GM19463 (cell line): ENCODE measurements around the gene ZNF552.
"Not testable (repeated sequence)": the region's sequence is repeated elsewhere in the genome, so short reads cannot be mapped to it uniquely, and the experiment has no call there.

Experiments
- ATAC-seq: cut with Tn5 transposase; IDR thresholded peaks from one replicate; pipeline ENCODE4 v1.9.1; 2021; ENCODE audit warnings: mild to moderate bottlenecking, moderate library complexity; ENCODE audit not compliant: unreplicated experiment

The ZNF552 gene

DNA sequence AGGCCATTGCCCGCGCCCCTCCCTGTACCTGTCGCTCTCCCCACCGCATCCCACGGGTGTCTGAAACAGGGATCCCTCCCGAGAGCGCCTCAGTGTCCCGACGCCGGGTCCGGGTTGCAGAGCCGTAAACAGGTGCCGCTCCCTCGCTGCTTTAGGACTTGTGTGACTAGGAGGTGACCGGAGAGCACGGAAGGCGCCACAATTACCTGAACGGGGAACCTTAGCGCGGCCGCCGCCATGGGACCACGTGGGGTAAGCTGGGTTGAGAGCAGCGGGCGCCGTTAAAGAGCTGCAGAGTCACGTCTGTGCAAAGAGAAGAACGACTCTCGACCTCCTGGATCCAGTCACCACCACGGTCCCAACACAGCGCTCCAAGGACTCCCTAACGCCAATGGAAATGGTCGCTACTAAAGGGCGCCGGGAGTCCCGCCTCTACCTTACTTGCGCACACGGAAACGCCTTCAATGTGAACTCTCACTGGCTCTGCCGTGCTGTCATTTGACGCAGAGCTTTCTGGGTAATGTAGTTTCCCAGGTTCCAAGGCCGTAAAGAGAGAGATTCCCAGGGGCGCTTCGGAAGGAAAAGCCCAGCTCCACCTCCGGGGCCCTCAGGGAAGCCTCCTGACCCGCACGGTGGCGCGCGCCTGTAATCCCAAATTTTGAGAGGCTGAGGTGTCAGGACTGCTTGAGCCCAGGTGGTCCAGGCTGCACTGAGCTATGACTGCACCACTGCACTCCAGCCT lies at the start of gene ZNF552:
ZNF552 (minus strand) TSS at position 409 of the 742 bp plus-strand sequence; CDS start at position 239, 170 bp downstream.
- peak; percentile 69 for ATAC-seq

DNA sequence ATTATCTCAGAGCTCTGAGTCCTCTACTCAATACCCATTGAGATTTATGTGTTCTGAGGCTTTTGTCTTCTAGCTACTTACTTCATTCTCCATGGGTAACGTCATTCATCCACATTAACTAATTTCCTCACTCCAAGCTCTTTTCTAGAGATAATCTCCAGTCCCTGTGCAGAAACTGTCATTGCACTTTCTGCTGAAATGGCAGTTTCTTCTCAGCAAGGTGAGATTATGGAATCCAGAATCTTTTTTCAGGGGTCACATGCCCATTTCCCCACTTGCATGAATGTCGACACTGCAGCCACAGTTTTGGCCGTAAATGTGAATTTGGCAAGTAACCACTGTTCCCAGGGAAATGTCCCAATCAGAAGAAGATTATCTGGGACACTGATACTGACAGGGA lies 47.6 kb upstream of the ZNF552 start:
- ATAC-seq: not testable (repeated sequence)

DNA sequence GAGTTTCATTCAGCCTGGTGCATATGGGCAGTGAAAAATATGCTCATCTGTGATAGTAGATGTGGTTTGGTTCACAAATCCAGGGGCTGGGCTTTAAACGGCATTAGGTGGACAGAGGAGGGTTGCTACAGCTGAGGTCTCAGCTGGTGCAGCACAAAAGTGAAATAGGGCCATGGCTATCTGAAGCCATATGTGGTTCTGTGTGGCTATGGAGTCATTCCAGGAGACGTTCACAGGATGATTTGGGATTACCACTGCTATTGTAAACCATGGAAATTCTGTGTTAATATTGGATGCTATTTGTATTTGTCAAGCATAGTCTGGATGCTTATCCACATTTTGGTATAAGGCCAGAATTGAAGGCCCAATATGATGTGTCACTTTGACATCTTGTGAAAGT lies 39.4 kb upstream of the ZNF552 start:
- ATAC-seq: not testable (repeated sequence)

DNA sequence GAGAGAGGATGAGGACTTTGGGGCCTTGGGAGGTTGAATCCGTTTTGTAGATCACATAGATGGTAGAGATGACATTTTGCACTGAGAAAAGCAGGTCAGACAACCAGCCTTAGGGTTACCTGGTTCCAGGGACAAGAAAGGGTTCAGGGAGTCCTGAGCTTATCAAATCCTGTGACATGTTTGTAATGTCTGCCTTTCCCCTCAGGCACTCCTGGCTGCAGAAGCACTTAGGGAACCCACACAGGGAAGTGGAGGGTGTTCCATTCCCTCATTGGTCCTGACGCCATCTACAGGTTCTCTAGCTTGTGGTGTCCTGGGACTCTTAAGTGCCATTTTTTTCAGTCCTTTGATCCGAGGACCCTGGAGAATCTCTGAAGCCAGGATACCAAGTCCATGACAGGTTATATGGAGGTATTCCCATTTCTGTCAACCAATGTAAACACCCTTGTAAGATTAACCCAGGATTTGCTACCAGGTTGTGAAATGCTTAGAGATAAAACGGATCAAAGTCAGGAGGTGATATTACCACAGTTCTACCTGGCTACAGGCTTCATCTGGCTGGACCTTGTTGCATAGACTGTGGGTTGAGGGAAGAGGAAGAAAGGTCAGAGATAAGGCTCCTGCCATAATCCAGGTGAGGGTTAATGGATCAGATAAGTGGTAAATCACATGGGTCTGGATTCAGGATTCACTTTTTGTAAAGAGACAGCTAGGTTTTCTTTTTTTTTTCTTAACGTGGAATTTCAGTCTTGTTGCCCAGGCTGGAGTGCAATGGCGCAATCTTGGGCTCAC lies 37.3 kb upstream of the ZNF552 start:
- ATAC-seq: not testable (repeated sequence)

DNA sequence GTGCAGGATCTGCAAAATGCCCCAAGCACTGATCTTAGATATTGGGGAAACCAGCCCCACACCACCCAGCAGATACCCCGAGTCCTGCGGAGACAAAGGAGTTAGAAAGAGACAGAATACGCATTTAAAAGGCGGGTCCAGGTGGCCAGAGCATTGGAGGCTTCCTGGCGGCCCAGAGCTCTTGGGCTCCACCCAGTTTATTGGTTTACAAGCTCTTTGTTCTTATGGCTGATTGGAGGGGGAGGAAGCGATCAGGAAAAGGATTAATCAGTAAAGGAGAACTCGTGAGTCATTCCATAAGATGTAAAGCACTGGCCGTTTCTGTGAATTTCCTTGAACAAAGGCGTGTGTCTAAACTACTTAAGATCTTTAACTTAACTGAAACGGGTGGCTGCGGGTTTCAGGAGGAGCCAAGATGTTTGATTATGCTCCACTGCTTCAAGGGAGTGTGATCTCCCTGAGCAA lies 35.9 kb upstream of the ZNF552 start:
- ATAC-seq: no peak

DNA sequence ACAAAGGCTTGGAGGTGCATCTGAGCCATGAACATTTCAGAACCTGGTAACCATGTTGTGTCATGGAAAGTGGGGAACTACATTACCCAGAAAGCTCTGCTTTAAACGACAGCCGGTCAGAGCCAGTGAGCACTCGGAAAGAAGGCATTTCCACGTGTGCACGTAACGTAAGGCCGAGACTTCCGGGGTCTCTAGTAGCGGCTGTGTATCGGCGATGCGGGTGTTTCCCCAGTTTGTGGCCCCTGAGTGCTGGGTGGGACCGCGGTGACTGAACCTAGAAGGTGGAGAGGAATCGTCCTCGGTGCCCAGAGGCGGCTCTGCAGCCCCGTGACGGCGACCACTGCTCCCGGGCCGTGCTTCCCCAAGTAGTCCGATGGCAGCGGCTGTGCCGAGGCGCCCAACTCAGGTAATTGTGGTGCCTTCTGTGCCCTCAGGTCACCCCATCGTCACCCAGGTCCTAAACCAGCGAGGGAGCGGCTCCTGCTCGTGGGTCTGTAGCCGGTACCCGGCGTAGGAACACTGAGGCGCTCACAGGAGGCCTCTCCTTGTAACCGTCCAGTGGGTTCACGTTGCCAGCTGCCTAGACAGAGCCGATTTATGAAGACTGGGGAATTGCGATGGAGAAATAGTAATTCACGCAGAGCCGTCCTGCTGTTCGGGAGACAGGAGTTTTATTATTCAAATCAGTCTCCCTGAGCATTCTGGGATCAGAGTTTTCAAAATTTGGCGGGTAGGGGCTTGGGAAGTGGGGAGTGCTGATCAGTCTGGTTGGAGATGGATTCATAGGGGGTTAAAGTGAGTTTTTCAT lies 35.2 kb upstream of the ZNF552 start, which contains the start of gene ZNF587:
ZNF587 (plus strand) TSS at position 194 of the 808 bp plus-strand sequence; CDS start at position 374, 180 bp downstream.
- ATAC-seq: peak; percentile 97

DNA sequence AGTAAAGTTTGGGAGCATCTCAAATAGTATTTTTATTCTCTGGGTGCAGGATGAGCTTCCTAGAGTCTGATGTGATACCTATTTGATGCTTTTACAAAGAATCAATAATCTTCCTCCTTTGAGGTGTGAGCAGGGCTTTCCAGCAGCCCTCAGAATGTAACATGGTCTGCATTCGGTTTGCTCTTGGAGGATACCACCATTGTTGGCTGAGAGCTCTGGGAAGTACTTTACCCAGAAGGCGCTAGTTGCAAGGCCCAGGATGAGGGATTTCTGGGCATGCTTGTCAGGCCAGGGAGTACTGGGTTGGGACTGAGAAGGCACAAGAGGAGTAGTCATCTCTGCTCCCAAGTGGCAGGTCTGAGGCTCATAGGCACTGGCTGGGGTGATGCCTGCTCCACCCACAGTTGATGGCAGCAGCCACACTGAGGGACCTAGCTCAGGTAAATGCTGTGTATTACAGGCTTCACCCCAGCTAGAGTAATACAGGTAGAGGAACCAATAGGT lies 34.5 kb upstream of the ZNF552 start:
- ATAC-seq: peak; percentile 6

DNA sequence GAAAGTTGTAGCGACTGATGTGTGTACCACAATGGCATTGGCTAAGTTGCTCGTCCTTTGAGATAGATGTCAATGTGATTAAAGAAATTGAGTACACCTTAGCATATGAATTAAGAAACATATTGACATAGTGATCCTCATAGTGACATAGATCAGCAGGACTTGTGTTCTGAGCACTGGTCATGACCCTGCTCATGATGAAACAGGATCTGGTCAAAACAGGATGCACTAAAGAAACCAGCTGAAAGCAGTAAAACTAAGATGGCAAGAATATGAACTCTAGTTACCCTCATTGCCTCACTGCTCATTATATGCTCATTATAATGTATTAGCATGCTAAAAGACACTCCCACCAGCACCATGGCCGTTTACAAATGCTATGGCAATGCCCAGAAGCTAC lies 32.5 kb upstream of the ZNF552 start:
- ATAC-seq: not testable (repeated sequence)

DNA sequence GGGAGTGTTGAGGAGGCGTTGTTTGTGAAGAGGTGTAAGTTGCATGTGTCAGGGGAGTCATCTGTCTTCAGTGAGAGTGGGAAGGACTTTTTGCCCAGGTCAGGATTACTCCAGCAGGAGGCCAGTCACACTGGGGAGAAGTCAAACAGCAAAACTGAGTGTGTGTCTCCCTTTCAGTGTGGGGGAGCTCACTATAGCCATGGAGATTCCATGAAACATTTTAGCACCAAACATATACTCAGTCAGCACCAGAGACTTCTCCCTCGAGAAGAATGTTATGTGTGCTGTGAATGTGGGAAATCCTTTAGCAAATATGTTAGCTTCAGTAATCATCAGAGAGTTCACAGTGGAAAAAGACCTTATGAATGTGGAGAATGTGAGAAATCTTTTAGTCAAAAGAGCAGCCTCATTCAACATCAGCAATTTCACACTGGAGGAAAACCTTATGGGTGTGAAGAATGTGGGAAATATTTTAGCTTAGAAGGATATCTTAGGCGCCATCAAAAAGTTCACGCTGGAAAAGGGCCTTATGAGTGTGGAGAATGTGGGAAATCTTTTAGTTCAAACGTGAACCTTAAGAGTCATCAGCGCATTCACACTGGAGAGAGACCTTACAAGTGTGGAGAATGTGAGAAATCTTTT lies 26.5 kb upstream of the ZNF552 start:
- no peak for ATAC-seq

DNA sequence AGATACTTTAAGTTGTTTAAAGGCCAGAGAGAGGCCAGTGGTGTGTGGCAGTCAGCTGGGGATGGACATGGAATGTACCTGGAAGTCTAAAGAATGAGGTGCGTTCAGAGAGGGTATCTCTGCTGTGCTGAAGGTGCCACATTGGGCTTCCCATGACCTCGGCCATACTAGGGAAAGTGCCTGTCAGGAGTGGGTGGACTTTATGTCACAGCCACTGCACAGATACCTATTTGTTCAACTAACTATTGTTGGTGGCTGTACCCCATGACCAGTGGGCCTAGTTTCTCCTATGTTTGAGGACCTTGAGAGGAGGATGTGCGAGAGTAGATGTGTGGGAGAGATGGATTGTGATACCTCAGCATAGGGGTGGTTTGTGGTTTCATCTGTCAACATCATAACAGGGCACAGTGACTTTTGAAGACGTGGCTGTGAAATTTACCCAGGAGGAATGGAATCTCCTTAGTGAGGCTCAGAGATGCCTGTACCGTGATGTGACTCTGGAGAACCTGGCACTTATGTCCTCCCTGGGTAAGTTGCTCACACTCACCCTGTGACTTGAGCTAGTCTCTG lies 24.0 kb upstream of the ZNF552 start:
- ATAC-seq: not testable (repeated sequence)

DNA sequence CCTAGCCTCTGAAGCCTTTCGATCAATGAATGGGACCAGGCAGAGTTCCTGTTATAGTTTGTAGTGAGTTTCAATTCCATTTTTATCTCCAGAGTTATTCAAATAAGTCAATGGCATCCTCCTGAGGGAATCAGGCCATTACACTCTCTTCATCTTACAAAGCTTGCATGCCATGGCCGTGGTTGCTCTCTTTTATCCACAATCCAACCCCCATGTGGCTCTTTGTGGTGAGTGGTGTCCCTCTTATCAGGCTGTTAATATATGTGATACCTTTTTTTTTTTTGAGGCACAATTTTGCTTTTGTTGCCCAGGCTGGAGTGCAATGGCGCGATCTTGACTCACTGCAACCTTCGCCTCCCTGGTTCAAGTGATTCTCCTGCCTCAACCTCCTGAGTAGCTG lies 22.3 kb upstream of the ZNF552 start:
- not testable (repeated sequence) for ATAC-seq

DNA sequence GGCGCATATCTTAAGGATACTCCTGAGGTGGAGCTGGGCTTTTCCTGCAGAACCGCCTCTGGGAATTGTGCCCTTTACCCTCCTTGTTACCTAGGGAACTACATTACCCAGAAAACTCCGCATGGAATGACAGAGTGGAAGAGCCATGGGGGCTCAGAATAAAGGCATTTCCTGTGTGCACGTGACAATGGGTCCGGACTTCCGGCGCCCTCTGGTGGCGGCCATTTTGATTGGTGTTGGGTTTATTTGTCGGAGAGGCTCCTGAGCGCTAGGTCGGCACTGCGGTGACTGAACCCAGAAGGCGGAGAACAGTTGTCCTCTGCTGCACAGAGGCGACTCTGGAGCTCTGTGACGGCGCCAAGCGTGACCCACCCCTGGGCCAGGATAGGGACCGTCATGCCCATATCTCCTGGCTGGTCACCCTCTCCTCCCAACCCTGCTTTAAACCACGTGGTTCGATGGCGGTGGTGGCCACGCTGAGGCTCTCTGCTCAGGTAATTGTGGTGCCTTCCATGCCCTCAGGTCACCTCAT lies 15.4 kb upstream of the ZNF552 start, which contains the start of gene ZNF587B:
ZNF587B (plus strand) TSS at position 229 of the 532 bp plus-strand sequence; CDS start at position 459, 230 bp downstream.
- no peak for ATAC-seq

DNA sequence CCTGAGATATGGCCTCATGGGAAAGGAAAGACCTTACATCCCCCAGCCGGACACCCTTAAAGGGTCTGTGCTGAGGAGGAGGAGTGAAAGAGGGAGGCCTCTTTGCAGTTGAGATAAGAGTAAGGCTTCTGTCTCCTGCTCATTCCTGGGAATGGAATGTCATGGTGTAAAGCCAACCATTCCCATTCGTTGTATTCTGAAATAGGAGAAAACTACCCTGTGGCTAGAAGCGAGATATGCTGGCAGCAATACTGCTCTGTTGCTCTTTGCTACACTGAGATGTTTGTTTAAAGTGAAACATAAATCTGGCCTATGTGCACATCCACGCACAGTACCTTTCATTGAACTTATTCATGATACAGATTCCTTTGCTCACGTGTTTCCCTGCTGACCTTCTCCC lies 14.6 kb upstream of the ZNF552 start:
- ATAC-seq: no peak

DNA sequence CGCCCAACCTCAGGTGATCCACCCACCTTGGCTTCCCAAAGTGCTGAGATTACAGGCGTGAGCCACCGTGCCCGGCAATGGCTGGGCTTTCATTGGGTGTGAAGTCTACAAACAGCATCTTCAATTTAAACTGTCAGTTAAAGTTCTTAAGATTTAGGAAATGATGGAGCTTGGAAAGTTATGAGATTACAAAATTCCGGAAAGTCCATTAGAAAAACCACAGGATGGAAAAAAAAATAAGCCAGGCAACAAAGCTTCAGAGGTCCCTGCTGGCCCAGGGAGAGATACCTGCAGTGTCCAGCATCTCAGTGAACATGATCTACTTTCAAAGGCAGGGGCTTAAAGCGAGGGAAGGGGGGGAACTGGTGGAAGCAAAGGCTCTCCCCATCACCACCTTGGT lies 10.8 kb upstream of the ZNF552 start:
- no peak for ATAC-seq

DNA sequence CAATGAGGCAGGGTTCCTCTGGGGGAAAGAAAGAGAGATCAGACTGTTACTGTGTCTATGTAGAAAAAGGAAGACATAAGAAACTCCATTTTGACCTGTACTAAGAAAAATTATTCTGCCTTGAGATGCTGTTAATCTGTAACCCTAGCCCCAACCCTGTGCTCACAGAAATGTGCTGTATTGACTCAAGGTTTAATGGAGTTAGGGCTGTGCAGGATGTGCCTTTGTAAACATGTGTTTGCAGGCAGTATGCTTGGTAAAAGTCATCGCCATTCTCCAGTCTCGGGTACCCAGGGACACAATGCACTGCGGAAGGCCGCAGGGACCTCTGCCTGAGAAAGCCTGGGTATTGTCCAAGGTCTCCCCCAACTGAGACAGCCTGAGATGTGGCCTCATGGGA lies 8.9 kb upstream of the ZNF552 start:
- ATAC-seq: not testable (repeated sequence)

DNA sequence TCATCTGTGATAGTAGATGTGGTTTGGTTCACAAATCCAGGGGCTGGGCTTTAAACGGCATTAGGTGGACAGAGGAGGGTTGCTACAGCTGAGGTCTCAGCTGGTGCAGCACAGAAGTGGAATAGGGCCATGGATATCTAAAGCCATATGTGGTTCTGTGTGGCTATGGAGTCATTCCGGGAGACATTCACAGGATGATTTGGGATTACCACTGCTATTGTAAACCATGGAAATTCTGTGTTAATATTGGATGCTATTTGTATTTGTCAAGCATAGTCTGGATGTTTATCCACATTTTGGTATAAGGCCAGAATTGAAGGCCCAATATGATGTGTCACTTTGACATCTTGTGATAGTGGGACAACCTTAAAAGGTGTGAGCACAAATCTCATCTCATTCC lies 8.4 kb upstream of the ZNF552 start:
- ATAC-seq: not testable (repeated sequence)

DNA sequence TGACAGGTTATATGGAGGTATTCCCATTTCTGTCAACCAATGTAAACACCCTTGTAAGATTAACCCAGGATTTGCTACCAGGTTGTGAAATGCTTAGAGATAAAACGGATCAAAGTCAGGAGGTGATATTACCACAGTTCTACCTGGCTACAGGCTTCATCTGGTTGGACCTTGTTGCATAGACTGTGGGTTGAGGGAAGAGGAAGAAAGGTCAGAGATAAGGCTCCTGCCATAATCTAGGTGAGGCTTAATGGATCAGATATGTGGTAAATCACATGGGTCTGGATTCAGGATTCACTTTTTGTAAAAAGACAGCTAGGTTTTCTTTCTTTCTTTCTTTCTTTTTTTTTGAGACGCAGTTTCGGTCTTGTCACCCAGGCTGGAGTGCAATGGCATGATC lies 6.8 kb upstream of the ZNF552 start:
- ATAC-seq: not testable (repeated sequence)

DNA sequence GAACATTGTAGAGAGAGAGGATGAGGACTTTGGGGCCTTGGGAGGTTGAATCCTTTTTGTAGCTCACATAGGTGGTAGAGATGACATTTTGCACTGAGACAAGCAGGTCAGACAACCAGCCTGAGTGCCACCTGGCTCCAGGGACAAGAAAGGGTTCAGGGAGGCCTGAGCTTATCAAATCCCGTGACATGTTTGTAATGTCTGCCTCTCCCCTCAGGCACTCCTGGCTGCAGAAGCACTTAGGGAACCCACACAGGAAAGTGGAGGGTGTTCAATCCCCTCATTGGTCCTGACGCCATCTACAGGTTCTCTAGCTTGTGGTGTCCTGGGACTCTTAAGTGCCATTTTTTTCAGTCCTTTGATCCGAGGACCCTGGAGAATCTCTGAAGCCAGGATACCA lies 6.4 kb upstream of the ZNF552 start:
- not testable (repeated sequence) for ATAC-seq

DNA sequence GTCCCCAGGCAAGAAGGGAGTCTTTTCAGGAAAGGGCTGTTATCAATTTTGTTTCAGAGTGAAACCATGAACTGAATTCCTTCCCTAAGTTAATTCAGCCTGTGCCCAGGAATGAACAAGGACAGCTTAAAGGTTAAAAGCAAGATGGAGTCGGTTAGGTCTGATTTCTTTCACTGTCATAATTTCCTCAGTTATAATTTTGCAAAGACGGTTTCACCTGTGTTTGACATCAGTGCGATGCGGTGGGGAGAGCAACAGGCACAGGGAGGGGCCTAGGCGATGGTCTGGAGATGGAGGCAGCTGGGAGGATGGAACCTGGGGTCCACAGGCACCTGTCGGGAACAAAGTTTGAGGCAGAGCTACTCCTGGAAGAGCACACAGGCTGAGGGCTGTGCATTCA lies 5.9 kb upstream of the ZNF552 start:
- no peak for ATAC-seq
